NCI-H748 treated with DMSO at 0.1 percent for 48 hours (cell line): ENCODE results near the gene POLE.

Experiments
- DNase-seq: peaks from one replicate; lab custom pipeline; 2025; lab: John Stamatoyannopoulos, UW

Gene POLE

GRCh38 chr12:132632521-132633228, 54.5 kb downstream of the POLE start:
- no peak for DNase-seq

DNA sequence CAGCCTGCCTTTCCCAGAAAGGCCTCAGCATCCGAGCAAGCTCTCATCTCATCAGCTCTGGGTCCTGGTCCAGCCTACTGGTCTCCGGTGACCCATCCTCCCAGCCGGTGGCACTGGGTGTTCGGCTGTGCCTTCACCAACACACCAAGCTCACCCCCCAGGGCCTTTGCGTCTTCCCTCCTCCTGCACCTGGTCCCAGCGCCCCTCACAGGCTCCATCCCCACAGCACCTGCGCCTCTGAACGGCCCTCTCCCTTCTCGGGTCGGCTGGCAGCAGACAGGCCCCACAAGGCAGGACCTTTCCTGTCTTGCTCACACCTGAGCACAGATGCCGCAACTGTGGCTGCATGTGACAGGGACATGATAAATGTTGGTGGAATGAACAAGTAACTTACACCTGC, 55.5 kb downstream of the POLE start:
- DNase-seq = no peak

- DNase-seq = no peak
Measured at GRCh38 chr12:132630672-132631071, 56.5 kb downstream of the POLE start.

DNA sequence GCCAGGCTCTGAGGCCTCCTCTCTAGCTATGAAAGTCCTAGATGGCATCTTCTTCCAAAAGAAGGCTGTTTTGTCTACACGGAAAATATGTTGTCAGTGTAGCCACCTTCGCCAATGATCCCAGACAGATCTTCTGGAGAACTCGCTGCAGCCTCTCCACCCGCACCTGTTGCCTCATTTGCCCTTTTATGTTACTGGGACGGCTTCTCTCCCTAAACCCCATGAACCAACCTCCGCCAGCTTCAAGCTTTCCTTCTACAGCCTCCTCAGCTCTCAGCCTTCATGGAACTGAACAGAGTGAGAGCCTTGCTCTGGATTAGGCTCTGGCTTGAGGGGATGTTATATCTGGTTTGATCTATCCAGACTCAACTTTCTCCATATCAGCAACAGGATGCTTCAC, 57.8 kb downstream of the POLE start:
- DNase-seq = no peak

- DNase-seq = no peak
Measured at GRCh38 chr12:132625731-132626430, 61.3 kb downstream of the POLE start.

- no peak for DNase-seq
Measured at GRCh38 chr12:132624910-132625630, 62.1 kb downstream of the POLE start.

DNA sequence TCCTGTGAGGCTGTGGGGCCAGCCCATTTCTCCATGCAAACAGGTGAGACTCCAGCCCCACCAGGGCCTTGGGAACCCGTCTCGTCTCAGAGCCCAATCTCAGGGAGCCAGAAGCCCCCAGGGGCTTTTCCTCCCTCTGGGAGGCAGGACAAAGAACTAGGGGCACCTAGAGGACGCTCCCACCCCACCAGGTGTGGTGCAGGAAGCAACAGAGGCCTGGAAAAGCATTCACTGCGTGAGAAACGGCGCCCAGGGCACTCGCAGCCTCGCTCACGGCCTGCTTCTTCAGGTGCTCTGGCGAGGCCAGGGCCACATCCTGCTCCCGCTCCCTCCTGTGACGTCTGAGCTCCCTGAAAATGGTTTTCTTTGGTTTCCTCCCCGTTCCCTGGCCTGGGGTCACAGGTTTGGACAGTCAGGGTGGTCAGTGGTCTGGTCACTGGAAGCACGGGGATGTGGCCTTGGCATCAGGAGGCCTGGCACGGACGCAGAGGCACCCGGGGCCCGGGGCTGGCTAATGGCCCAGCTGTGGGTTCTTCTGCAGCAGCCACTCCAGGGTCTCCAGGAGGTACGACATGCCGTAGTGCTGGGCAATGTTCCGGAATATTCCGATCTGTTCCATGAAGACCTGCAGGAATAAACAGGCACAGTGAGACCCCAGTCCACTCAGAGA, 62.8 kb downstream of the POLE start:
- no peak for DNase-seq

DNA sequence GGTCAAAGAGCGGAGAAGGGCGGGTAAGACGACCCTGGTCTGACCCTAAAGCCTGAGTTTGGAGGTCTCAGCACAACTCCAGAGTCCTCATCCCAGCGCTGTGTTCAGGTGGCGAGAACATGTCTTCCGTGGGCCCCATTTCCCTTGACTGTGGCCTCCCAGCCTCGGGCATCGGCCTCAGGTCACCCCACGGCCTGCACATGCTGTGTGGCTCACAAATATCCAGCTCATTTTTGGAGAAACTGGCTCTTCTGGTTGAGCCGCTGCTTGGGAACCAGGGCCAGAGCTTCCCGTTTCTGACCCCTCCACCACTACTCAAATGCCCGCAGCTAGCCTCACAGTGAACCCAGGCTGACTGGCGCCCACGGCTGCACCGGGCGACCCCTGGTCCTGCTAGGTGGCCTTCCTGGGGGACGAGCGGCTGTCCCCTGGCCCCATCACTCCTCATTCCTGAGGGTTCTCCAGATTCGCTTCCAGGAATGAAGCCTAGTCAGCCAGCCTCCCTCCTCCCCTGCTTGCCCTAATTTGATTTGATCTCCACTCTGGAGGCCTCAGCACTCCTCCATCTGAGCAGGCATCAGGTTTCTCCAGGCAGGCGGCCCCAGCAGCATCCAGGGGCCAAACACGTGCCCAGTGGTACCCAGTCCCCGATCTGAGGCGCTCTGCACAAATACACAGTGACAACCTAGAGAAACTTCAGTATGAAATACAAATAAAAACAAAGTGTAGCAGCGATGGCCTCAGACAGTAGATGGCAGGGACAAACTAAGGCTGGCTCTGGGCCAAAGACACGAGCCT, 63.9 kb downstream of the POLE start:
- DNase-seq = no peak

GRCh38 chr12:132622437-132623071, 64.6 kb downstream of the POLE start:
- DNase-seq = no peak

DNA sequence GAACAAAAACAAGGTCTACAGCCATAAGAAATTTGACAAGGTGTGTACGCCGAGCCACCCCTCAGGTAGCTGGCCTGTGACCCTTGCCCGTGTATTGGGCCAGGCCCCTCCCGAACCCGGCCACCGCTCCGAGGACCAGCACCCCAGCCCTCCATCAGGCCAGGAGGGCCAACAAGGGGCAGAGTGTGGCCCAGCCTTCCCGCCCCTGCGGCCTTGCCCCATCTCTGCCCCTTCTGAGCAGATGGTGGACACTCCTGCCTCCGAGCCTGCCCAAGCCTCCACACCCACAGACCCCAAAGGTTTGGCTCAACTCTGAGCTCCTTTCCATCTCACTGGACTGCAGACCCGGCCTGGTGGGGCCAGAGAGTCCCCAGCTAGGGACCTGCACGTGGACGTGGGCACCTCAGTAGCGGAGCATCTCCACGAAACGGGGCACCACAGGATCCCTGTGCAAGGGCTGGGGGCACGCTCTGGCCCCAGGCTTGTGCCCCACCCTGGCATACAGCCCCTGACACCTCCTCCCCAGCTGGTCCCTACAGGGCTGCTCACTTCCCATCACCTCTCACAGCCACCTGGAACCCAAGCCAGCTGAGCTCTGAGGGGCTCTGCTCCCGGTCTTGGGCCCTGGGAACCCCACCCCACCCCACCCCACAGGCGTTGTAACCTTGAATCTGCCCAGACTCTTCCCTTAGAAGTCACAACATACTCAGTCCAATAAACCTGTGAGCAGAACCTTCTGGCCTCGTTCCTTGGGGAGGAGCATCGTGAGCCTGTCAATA, 65.3 kb downstream of the POLE start:
- no peak for DNase-seq

DNA sequence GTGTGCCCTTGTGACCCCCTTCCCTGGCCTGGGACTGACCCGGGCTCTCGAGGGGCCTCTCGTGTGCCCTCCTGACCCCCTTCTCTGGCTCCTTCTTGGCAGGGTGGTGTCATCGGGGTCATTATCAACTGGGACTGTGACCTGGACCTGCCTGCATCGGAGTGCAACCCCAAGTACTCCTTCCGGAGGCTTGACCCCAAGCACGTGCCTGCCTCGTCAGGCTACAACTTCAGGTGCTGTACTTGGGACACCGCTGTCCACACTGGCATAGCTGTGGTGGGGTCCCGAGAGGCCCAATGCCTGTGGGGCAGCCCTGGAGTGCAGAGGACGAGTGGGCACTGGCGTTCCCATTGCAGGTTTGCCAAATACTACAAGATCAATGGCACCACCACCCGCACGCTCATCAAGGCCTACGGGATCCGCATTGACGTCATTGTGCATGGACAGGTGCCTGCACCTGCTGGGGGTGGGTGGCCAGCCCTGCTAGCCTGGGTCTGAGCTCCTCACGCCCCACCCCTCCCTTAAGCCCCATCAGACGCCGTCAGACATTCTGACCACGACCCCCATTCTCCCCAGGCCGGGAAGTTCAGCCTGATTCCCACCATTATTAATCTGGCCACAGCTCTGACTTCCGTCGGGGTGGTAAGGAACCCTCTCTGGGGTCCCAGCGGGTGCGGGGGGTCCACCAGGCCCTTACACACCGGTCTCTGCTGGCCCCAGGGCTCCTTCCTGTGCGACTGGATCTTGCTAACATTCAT, 66.1 kb downstream of the POLE start:
- no peak for DNase-seq

DNA sequence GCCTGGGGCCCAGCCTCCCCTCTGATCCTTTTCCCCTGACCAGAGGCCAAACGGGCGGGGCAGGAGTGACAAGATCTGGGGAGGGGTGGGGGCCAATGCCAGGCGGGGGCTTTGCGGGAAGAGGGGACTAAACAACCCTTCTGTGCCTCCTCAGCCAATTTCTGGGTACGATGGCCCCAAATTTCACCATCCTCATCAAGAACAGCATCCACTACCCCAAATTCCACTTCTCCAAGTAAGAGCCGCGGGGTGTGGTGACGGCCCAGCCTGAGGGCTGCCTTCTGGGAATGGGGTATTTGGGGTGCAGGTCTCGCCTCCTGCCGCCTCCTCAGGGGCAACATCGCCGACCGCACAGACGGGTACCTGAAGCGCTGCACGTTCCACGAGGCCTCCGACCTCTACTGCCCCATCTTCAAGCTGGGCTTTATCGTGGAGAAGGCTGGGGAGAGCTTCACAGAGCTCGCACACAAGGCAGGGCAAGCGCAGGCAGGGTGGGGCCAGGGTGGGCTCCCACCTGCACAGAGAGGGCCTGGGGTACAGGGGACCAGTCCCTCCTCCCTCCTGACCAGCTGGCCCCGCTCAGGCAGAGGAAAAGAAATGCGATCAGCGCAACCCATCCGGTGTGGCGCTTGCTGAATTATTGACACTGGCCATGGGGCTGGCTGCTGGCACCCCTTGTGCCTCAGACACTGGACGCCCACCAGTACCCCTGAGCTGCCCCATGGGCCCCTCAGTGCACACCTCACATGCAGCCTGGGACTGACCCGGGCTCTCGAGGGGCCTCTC, 66.8 kb downstream of the POLE start:
- DNase-seq = no peak

DNA sequence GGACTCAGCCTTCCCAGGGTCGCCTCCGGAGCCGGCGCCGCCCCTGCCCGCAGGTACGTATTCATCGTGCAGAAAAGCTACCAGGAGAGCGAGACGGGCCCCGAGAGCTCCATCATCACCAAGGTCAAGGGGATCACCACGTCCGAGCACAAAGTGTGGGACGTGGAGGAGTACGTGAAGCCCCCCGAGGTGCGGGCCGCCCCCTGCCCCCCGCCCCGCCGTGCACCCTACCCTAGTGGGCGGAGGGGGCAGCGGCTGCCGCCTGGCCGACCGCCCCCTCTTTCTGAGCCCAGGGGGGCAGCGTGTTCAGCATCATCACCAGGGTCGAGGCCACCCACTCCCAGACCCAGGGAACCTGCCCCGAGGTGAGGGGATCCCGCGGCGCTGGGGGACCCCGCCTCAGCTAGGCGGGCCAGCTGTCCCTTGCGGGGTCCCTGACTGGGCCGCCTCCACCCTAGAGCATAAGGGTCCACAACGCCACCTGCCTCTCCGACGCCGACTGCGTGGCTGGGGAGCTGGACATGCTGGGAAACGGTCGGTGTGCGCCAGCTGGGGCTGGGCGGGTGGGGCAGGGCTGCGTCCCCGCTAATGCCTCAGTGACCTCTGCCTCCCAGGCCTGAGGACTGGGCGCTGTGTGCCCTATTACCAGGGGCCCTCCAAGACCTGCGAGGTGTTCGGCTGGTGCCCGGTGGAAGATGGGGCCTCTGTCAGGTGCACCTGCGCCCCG, 67.6 kb downstream of the POLE start:
- no peak for DNase-seq

GRCh38 chr12:132619071-132619385, 68.1 kb downstream of the POLE start:
- no peak for DNase-seq

DNA sequence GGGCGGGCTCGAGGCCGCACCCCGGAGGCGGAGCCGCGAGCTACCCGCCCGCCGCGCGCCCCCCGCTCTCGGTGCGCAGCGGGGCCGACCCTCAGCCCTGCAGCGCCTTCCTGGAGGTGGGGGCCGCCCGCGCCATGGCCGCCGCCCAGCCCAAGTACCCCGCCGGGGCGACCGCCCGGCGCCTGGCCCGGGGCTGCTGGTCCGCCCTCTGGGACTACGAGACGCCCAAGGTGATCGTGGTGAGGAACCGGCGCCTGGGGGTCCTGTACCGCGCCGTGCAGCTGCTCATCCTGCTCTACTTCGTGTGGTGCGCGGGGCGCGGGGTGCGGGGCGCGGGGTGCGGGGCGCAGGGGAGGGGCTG, 68.5 kb downstream of the POLE start, which contains the start of gene P2RX2:
Gene P2RX2 (plus strand): TSS at position 94 of the 361 bp plus-strand sequence. CDS start 41 bp downstream, at position 135.
- DNase-seq = no peak

DNA sequence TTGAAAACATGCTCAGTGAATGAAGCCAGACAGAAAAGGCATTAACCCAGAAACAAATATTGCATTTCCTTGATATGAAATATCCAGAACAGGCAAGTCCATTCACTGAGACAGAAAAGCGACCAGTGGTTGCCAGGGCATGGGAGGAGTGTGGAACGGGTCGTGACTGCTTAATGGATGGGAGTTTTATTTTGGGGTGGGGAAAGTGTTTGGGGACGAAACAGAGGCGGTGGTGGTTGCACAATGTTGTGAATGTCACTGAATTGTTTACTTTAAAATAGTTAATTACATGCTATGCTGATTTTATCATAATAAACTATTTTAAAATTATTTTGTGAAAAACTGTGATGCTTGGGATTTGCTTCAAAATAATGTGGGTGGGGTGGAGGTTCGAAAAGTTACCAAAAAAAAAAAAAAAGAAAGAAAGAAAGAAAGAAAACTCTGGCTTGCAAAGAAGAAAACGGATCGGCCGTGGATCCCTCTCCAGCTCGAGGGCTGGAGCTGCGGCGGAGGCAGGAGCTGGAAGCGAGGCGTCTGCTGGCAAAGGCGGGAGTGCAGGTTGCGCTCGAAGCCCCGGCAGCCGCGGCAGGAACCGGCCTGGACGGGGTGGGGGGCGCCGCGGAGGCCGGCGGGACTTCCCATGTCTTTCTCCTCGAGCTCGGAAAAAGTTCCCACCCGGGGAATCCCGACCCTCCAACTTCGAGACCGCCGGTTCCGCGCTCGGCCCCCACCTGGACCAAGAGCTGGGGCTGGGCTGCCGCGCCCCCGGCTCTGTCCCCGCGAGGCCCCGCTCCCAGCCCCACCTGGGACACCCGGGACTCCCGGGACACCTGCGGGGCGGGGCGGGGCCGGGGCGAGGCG, 69.1 kb downstream of the POLE start:
- no peak for DNase-seq

DNA sequence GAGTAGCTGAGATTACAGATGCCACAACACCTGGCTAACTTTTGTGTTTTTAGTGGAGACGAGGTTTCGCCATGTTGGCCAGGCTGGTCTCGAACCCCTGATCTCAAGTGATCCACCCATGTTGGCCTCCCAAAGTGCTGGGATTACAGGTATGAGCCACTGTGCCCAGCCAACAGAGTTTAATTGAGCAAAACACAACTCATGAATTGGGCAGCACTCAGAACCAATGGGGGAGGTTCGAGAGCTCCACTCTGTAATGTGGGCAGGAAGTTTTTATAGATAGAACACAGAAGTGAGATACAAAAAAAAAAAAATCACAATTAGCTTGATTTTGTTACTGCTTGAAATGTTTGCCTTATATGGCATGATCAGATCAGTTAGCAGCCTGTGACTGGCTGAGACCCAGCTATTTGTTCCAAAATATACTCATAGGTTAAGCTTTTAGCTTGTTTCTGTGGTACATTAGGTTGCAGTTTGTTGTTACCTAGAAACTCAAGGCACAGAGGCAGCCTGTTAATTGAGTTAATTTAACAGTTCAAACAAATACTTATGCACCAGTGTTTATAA, 69.9 kb downstream of the POLE start:
- no peak for DNase-seq
